Gastroesophageal sphincter (tissue), 3 donors: ENCODE measurements around the gene MBOAT1.

Experiments
- CTCF ChIP-seq, 4 experiments: fragments of 200-600 bp in 2 of 4; fragments of 450-650 bp in 2 of 4; sonication (generic) in 1 of 4; IDR thresholded peaks; one replicate each; pipeline ENCODE4 v1.5.1; 2017 to 2019; ENCODE audit warnings: antibody characterized with exemption in 4 of 4, mild to moderate bottlenecking in 2 of 4, moderate library complexity in 2 of 4
- EP300 ChIP-seq: sonication (generic); formaldehyde crosslinking; IDR thresholded peaks from one replicate; pipeline ENCODE4 v1.6.1; 2017; ENCODE audit warnings: antibody characterized with exemption, mild to moderate bottlenecking

DNA sequence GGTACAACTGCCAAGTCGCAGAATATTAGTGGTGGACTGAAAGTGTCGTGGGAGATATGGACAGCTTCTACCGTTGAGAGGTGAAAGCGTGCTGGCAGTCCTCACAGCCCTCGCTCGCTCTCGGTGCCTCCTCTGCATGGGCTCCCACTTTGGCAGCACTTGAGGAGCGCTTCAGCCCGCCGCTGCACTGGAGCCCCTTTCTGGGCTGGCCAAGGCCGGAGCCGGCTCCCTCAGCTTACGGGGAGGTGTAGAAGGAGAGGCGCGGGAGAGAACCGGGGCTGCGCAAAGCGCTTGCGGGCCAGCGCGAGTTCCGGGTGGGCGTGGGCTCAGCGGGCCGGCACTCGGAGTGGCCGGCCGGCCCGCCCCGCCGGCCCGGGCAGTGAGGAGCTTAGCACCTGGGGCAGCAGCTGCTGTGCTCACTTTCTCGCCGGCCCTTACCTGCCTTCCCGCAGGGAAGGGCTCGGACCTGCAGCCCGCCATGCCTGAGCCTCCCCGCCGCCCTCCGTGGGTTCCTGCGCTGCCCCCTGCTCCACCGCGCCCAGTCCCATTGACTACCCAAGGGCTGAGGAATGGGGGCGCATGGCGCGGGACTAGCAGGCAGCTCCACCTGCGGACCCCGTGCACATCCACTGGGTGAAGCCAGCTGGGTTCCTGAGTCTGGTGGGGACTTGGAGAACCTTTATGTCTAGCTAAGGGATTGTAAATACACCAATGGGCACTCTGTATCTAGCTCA, 47.2 kb upstream of the MBOAT1 start:
- TF ChIP-seq CTCF (IDR thresholded peaks at IDR 0.05) (no peak), EP300 (no peak)
